ENCODE measurements around the gene COP1. TPM values are rescaled to one million over a fixed set of nuclear protein-coding genes. Genes with fewer than 3 reads are reported as not detected.

COP1 gene
- total and polyA plus RNA-seq, 2 of the 8 experiments (the other 6 are each of a cell fraction or from before 2014, with no cell fraction given) = 26.2 to 44.9 TPM

DNA sequence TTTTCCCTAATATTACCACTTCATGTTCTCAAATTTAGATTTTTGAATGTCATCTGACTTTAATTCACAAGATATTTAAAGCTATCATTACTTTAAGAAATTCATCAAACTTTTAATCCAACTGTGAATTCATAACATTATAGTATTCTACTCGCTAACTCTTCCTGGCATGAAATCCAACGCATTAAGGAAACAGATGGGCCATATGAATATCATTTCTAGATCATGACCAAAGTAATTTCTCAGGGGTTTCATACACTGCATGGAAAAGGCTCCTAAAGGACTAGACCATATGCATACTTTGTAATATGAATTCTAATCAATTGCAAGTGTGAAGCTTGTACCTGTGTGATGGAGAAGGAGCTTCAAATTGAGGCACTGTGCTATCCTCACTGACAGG lies 72.4 kb downstream of the COP1 start (continued):
- TF ChIP-seq, protein P1, sequence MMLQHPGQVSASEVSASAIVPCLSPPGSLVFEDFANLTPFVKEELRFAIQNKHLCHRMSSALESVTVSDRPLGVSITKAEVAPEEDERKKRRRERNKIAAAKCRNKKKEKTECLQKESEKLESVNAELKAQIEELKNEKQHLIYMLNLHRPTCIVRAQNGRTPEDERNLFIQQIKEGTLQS (IDR thresholded peaks at IDR 0.05; ENCODE audit: insufficient read depth, low read depth, low read length) = no peak
- TF ChIP-seq EZH2 (IDR thresholded peaks at IDR 0.05; ENCODE audit: low read depth, low read length, severe bottlenecking) (no peak), BRCA1 (IDR thresholded peaks at IDR 0.05; ENCODE audit: low read depth, low read length) (no peak)
